GM19025 (cell line): Measurements from ENCODE around the gene SPAG9.

ENCODE experiments used
- ATAC-seq: cut with Tn5 transposase; IDR thresholded peaks from one replicate; pipeline ENCODE4 v1.9.1; 2021; ENCODE audit warnings: mild to moderate bottlenecking, low read depth, moderate library complexity; ENCODE audit not compliant: unreplicated experiment

SPAG9 gene

DNA sequence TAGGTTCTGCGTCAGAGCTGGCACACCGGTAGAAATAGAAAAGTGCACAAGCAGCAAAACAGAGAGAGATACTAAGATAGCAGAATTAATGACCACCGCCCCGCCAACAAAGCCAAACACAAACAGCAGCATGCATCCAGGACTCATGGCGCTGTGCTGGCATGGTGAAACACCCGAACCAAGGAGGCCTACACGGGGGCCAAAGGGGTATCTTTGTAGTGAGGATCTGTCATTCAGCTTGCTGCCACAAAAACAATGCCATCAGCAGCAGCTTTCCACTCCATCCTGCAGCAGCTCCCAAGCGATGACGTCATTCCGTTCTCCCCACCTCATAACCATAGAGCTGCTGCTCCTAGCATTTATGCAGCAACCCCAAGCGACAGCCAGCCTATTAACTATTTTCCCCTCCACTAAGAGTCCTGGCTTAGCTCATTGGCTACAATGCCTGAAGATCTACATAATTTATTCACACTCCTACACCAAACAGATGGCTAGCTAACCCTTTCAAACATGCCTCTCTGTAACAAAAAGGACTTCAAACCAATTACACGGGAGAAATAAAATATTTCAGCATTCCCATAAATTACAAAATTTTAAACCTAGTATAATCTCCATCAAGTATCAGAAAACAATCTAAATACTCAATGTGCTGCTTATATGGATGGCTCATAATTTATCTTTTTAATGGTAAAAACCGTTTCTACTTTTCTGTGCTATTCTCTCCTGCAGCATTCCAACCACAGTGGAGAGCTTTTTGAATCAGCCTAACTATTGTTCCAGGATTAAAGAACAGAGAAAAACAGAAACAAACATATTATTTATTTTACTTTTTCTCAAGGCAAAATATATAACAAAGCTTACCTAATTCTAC lies 73.9 kb downstream of the SPAG9 start:
- no peak for ATAC-seq

GRCh38 chr17:51046046-51046445 lies 74.6 kb downstream of the SPAG9 start:
- ATAC-seq = no peak

DNA sequence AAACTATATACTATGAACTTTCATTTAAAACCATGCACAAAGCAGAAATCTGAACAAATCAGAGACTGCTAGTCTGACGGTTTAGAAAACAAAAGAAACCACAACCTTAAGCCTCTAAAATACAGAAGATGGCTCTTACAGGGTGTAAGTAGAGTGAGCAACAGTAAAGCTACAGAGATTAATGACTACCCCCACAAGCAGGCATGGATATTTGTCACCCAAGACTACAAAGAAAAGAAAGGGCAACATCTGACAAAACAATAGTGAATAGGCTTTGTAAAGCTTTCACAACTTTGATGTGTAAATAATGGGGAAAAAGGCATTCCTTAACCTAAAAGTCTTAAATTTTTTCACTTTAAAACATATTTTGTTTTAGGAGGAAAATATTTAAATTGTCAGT lies 75.0 kb downstream of the SPAG9 start:
- ATAC-seq = no peak

DNA sequence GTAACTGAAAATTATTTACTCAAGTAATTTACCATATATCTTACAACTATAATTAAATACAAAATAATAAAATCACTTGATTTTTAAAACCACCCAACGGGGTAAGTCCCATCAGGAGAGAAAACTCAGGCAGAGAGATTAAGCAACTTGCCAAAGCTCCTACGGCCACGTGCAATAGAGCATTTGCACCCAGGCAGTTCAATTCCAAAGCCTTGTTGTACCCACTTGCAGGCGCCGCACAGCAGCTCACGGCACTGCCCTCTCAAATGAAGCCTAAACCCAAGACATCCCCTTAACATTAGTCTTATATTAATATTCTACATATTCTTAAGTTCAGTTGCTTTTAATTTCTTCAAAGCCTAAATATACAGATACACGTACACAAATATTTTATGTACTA lies 75.7 kb downstream of the SPAG9 start:
- no peak for ATAC-seq

GRCh38 chr17:51036084-51036483 lies 84.6 kb downstream of the SPAG9 start:
- no peak for ATAC-seq

GRCh38 chr17:51035431-51035830 lies 85.2 kb downstream of the SPAG9 start:
- ATAC-seq = no peak

DNA sequence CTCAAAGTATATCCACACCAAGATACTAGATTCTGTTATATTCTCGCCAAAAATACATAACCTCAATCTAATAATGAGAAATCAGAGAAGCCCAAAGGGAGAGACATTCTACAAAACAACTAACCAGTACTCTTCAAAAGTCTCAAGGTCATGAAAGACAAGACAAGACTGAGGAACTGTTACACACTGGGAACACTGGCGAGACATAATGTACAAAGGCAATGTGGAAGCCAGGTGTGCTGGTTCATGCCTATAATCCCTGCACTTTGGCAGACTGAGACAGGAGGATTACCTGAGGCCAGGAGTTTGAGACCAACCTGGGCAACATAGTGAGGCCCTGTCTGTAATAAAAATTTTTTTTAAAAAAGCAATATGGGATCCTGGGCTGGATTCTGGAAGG lies 85.9 kb downstream of the SPAG9 start:
- no peak for ATAC-seq

DNA sequence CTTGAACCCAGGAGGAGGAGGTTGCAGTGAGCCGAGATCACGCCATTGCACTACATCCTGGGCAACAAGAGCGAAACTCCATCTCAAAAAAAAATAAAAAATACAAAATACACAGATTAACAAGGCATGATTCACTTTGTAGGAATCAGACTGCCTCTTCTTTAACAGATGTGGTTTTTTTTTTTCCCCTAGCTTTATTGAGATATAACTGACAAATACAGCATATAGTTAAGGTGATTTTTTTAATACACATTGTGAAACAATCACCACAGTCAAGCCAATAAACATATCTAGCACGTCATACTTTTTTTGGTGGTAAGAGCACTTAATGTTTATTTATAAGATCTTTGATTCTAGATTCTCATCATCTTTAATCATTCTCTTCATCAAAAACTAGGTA lies 87.8 kb downstream of the SPAG9 start:
- no peak for ATAC-seq

DNA sequence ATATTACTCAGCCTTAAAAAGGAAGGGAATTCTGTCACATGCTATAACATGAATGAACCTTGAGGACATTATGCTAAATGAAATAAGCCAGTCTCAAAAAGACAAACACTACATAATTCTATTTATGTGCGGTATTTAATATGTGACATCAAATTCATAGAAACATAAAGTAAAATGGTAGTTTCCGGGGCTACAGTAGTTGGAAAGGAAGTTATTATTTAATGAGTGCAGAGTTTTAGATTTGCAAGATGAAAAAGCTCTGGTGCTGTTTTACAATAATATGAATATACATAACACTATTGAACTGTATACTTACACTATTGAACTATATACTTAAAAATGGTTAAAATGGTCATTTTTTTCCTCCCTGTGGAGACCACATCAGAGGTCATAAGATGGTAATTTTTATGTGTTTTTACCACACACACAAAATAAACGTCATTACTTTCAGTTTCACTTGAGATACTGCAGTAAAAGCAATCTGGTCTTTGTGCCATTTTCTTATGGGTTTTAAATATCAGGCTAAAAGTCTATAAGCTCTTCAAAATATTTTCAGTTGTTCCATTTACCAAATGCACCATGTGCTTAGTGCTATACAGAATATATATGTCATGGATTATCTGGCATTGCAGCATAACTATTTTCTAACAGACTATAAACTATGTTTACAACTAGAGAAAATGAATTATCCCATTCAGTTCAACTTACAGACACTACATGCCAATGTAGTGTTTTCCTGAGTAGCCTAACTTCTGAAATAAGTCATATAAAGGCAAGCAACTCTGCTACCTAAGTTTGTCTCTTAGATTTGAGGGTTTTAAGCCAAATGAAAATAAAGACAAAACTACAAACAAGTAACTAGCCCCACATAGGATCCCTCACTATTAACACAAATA lies 90.9 kb downstream of the SPAG9 start:
- ATAC-seq = peak; percentile 51

DNA sequence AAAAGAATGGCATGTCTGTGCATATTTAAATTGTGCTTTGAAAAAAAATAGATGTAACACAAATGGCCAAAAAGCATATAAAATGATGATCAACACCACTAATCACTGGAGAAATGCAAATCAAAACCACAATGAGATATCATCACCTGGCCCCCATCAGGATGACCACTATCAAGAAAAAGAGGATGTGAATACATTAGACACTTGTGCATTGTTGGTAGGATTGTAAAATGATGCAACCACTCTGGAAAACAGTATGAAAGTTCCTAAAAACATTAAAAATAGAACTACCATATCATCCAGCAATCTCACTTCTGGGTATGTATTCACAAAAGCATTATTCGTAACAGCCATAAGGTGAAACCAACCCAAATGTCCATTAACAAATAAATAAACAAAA lies 91.5 kb downstream of the SPAG9 start:
- no peak for ATAC-seq

DNA sequence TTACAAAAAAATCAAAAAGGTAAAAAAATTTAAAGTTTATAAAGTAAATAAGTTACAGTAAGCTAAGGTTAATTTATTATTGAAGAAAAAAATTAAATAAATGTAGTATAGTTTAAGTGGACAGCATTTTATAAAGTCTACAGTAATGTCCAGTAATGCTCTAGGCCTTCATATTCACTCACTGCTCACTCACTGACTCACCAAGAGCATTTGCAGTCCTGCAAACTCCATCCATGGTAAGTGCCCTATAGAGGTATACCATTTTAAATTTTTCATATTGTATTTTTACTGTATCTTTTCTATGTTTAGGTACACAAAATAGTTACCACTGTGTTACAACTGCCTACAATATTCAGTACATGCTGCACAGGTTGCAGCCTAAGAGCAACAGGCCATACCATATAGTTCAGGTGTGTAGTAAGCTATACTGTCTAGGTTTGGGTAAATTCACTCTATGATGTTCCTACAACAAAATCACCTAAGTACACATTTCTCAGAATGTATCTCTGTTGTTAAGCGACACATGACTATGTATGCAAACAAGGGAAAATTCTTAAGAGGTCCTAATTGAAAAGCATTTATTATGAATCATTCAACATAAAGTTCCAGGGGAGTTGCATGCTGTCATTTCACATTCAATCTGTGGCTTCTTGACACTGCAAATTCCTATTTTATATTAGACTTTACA lies 92.3 kb downstream of the SPAG9 start:
- ATAC-seq = no peak

GRCh38 chr17:51018541-51018940 lies 102.1 kb downstream of the SPAG9 start:
- ATAC-seq = no peak

DNA sequence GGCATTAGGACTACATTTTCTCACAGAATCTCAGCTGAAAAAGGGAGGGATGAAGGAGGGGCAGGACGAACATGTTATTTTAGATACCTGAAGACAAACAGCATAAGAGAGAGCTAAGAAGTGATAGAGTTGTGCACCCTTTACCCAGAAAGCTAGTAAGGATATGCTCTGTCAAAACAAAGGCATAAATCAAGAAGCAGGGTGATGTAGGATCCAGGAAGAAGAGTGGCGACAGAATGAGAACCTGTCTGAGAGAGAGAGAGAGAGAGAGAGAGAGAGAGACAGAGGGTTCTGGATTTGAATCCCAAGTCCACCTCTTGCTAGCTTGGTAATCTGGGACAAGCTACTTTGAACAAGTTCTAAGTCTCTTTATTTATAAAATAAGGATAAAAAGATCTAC lies 103.4 kb downstream of the SPAG9 start:
- ATAC-seq = no peak

DNA sequence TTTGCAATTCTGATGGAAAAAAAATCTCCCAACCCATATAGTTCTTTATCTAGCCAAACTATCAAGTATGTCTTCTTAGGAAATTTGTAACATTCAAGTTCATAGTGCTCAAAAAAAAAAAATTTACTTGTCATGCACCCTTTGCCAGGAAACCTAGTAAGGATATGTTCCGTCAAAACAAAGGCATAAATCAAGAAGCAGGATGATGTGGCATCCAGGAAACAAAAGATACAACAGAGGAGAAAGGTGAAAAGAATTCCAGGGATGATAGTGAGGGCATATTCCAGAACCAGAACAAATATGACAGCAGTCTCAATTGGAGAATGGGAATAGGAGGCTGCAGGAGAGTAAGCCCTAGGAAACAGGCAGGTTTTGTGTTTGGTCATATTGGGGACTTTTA lies 104.6 kb downstream of the SPAG9 start:
- ATAC-seq = no peak

DNA sequence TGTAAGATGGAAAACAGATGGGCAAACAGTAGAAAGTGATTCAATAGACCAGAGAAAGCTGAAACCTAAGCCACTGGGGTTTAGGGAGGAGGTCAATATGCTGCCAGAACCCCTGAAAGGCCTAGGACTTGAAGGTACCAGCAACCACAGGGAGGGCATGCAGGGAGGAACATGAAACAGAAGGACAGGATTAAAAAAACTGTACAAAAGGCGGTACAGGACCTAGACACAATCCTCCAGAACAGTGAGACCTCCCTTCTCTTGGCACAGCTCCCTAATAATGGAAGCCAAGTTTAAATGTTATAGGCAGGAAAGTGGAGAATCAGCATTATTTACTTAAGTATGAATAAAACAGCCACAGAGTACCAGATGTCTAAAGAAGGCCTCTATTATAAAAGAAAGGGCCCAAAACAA lies 105.5 kb downstream of the SPAG9 start:
- no peak for ATAC-seq

DNA sequence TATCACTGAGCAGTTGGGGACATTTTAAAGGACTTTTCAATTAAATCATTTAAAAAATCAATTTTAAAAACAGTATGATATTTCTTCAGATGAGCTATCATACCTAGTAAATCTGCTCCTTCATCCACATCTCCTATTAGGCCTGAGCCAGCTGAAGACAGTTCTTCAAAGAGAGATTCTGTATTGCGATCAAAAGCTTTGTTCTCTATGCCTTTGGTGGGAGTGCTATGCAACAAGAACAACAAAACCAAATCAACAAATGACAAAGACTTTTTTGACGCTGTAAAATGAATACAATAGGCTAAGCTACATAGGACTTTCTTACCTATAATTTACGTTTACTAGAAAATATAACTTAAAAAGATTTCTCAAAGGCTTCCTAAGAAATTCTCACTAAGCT lies 106.5 kb downstream of the SPAG9 start:
- ATAC-seq = no peak

GRCh38 chr17:51013322-51013721 lies 107.3 kb downstream of the SPAG9 start:
- no peak for ATAC-seq

GRCh38 chr17:51012538-51012937 lies 108.1 kb downstream of the SPAG9 start:
- ATAC-seq = no peak

- ATAC-seq = no peak
These were observed 110.4 kb downstream of the SPAG9 start for GRCh38 chr17:51010173-51010675.

DNA sequence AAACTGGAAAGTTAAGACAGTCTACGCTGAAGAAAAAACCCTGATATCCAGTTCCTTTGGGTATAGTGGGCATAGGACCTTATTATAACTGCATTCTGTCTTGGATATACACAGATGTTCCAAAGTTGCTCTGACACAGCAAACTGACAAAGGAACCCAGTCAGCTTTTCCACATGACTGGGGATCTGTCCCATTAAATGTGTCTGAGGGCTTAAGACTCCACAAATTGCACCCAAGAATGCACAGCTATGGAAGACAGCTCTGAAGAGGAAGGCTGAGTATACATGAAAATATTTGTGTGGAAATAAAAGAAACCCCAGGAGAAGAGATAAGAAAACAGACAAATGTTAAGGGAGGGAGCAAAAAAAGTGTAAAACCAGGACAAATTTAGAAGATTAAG lies 114.1 kb downstream of the SPAG9 start:
- no peak for ATAC-seq

- ATAC-seq = no peak
These were observed 114.9 kb downstream of the SPAG9 start for GRCh38 chr17:51005768-51006167.
